ENCODE measurements around the gene TCN2. TPM values are rescaled to one million over a fixed set of nuclear protein-coding genes. Genes with fewer than 3 reads are reported as not detected.

The TCN2 gene
- total RNA-seq, 4 donors from 2014 or later = 4.9 to 24.2 (median 11.0) TPM

DNA sequence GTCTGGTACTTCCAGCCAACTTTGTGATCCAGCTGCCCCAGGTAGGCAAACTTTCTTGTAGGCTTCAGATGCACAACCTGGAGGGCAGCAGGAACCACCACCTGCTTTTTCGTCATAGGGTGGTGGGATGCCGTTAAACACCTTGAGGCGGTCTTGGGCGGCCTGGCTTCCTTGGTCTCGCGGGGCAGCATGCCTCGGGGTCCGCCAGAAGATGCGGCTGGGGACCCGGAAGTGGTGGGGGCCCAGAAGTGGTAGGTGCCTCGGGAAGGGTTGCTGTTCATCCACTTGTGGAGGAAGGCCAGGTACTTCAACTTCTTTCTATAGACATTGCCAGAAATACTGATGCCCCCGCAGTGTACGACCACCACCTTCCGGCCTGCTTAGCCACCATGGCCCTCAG lies 47.4 kb downstream of the TCN2 start:
- no peak for DNase-seq (ENCODE audit: low spot score in 2 of 2)
- TF ChIP-seq EP300 (IDR thresholded peaks at IDR 0.05) (no peak), POLR2A (IDR thresholded peaks at IDR 0.05) (no peak), POLR2AphosphoS5 (IDR thresholded peaks at IDR 0.05) (no peak)
- TF ChIP-seq, protein P1, sequence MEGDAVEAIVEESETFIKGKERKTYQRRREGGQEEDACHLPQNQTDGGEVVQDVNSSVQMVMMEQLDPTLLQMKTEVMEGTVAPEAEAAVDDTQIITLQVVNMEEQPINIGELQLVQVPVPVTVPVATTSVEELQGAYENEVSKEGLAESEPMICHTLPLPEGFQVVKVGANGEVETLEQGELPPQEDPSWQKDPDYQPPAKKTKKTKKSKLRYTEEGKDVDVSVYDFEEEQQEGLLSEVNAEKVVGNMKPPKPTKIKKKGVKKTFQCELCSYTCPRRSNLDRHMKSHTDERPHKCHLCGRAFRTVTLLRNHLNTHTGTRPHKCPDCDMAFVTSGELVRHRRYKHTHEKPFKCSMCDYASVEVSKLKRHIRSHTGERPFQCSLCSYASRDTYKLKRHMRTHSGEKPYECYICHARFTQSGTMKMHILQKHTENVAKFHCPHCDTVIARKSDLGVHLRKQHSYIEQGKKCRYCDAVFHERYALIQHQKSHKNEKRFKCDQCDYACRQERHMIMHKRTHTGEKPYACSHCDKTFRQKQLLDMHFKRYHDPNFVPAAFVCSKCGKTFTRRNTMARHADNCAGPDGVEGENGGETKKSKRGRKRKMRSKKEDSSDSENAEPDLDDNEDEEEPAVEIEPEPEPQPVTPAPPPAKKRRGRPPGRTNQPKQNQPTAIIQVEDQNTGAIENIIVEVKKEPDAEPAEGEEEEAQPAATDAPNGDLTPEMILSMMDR (IDR thresholded peaks at IDR 0.05) = no peak
- Histone ChIP-seq H3K4me1 (peaks cover 3% of the 10 kb centered on the region), H3K27ac (no peak overlapping the region), H3K36me3 (peaks cover 4% of the 10 kb centered on the region), H3K27me3 (no peaks in the 10 kb centered on the region), H3K4me3 (no peak overlapping the region), H3K9me3 (no peaks in the 10 kb centered on the region)
- WGBS = 85% methylated on average over 7 of the region's 14 CpGs

DNA sequence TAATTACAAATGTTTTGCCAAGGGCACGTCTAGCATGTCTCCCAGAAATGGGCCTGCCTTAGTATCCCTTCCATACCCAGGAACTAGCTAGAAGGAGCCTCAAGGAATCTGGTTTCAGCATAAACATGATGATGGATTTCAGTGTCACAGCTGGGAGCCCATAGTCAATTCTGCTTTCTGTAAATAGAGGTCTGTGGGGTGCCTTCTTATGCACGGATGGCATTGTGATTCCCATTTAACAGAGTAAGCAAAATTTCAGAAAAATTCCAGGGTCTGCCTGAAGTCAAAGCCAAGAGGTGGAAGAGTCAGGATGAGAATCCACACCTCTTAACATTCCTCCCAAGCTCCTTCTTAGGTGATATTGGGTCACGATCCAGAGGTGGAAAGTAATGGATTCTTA lies 48.6 kb downstream of the TCN2 start:
- no peak for DNase-seq (ENCODE audit: low spot score in 2 of 2)
- Histone ChIP-seq H3K9me3 (no peaks in the 10 kb centered on the region), H3K27me3 (no peaks in the 10 kb centered on the region), H3K4me3 (no peak overlapping the region), H3K36me3 (peaks cover 4% of the 10 kb centered on the region), H3K27ac (no peak overlapping the region), H3K4me1 (no peaks in the 10 kb centered on the region)
- 75% methylated on average over 3 of the region's 3 CpGs for WGBS
- TF ChIP-seq EP300 (IDR thresholded peaks at IDR 0.05) = no peak
- TF ChIP-seq, protein P1 (IDR thresholded peaks at IDR 0.05) = no peak
- TF ChIP-seq POLR2A (IDR thresholded peaks at IDR 0.05) = no peak
- no peak for TF ChIP-seq POLR2AphosphoS5 (IDR thresholded peaks at IDR 0.05)

DNA sequence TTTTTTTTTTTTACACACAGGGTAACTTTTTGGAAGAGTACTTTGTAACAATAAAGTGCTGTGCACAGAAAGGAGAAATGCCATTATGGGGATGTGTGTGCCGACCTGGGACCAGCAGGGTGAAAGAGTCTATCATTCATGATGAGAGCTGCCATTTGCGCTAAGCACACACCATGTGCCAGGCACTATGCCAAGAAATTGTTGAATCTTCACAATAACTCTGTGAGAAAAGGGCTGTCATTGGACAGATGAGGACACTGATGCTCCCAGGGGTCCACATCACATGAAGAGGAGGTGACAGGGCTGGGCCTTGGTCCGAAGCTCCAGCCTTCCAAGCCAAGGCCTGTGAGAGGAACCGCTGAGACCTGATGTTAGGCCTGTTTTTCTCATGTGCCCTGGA lies 55.1 kb downstream of the TCN2 start:
- Histone ChIP-seq H3K4me3 (no peak overlapping the region), H3K27me3 (no peaks in the 10 kb centered on the region), H3K4me1 (peaks cover 12% of the 10 kb centered on the region), H3K27ac (no peak overlapping the region), H3K36me3 (peaks cover 21% of the 10 kb centered on the region), H3K9me3 (no peaks in the 10 kb centered on the region)
- DNase-seq (ENCODE audit: low spot score in 2 of 2) = no peak
- 91% methylated on average over 4 of the region's 4 CpGs for WGBS
- TF ChIP-seq POLR2A (IDR thresholded peaks at IDR 0.05) (no peak), EP300 (IDR thresholded peaks at IDR 0.05) (no peak), POLR2AphosphoS5 (IDR thresholded peaks at IDR 0.05) (no peak)
- TF ChIP-seq, protein P1 (IDR thresholded peaks at IDR 0.05) = no peak

DNA sequence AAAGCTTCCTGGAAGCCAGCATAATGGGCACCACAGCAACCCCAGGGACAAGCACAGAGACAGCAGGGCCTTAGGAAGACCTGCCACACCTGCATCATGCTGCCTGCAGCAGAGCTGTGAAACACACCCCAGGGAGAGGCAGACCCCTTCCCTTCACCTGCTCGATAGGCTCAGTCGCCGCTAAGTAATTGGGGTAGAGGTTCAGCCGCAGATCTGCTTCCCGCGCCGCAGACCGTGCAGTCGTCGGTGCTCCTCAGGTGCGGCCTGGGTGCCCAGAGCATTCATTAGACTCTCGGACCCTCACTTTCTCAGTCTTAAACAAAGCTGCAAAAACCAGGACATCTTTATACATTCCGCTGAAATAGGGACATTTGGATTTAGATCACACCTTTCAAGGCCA lies 57.8 kb downstream of the TCN2 start:
- TF ChIP-seq, protein P1 (IDR thresholded peaks at IDR 0.05) = no peak
- TF ChIP-seq POLR2A (IDR thresholded peaks at IDR 0.05) (no peak), EP300 (IDR thresholded peaks at IDR 0.05) (no peak), POLR2AphosphoS5 (IDR thresholded peaks at IDR 0.05) (no peak)
- no peaks in the 10 kb centered on the region for H3K9me3 ChIP-seq
- no peaks in the 10 kb centered on the region for H3K27me3 ChIP-seq
- no peak overlapping the region for H3K4me3 ChIP-seq
- DNase-seq (ENCODE audit: low spot score in 2 of 2) = no peak
- H3K36me3 ChIP-seq = peaks cover 21% of the 10 kb centered on the region
- 95% methylated on average over 13 of the region's 13 CpGs for WGBS
- H3K4me1 ChIP-seq = peaks cover 21% of the 10 kb centered on the region
- no peak overlapping the region for H3K27ac ChIP-seq

DNA sequence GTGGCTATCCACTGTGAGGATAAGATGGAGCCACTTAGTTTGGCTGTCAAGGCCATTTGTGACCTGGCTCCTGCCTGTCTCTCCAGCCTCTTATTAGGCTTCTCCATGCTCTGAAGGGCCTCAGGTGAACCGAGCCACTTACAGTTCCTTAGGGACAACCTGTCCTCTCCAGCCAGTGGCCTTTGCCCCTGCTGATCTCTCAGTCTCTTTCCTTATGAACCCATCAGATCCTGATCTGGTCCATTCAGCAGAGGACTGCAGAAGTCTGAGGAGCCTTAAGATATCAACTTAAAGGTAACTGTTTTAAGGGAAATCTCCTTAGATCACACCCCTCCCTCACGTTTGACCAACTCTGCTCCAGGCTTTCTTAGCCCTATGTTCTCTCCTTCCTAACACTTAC lies 58.3 kb downstream of the TCN2 start:
- no peak overlapping the region for H3K4me3 ChIP-seq
- peaks cover 21% of the 10 kb centered on the region for H3K4me1 ChIP-seq
- peaks cover 21% of the 10 kb centered on the region for H3K36me3 ChIP-seq
- no peak overlapping the region for H3K27ac ChIP-seq
- no peaks in the 10 kb centered on the region for H3K27me3 ChIP-seq
- TF ChIP-seq EP300 (IDR thresholded peaks at IDR 0.05) = no peak
- TF ChIP-seq, protein P1 (IDR thresholded peaks at IDR 0.05) = no peak
- TF ChIP-seq POLR2A (IDR thresholded peaks at IDR 0.05) = no peak
- no peak for TF ChIP-seq POLR2AphosphoS5 (IDR thresholded peaks at IDR 0.05)
- DNase-seq (ENCODE audit: low spot score in 2 of 2) = no peak
- 73% methylated on average over 2 of the region's 2 CpGs for WGBS
- no peaks in the 10 kb centered on the region for H3K9me3 ChIP-seq

Data from suprapubic skin (tissue), 4 donors.